NK-92 (cell line): ENCODE measurements around the gene PBX1.

Experiments
- DNase-seq: peaks from one replicate; lab custom pipeline; 2025; ENCODE audit not compliant: unreplicated experiment; lab: John Stamatoyannopoulos, UW

The PBX1 gene

DNA sequence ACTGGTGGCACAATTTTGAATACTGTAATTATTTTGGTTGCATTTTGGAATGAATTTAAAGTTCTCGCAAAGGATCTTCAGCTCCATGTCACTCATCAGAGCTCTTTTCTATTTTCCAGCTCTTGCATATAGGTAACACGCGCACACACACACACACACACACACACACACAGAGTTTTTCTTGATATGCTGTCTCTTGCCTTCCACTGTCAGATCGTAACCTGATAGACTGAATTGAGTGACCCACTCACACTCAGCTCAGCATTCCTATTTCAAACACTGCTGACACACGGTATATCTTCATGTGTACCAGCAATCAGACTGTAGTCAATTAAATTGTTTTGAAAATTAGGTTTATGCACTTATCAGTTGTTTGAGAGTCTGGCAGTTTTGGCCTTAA lies 214.1 kb downstream of the PBX1 start:
- no peak for DNase-seq

DNA sequence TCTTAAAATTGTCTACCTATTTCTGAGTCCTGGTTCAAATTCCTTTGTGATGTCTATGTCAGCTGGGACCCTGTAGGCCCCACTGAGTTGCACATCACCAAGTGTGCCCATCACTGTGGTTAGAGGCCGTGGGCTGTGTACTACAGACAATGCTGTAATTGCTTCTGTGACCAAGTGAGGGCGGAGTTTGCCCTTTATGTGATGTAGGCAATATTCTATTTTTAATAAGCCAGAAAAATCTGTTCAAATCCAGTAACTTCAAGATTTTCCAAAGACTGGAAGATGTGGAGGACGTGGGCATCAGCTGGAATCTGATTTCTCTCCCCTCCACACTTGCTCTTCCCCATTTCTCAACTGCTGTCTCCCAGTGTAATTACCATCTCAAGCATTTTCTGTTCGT lies 215.4 kb downstream of the PBX1 start:
- no peak for DNase-seq

DNA sequence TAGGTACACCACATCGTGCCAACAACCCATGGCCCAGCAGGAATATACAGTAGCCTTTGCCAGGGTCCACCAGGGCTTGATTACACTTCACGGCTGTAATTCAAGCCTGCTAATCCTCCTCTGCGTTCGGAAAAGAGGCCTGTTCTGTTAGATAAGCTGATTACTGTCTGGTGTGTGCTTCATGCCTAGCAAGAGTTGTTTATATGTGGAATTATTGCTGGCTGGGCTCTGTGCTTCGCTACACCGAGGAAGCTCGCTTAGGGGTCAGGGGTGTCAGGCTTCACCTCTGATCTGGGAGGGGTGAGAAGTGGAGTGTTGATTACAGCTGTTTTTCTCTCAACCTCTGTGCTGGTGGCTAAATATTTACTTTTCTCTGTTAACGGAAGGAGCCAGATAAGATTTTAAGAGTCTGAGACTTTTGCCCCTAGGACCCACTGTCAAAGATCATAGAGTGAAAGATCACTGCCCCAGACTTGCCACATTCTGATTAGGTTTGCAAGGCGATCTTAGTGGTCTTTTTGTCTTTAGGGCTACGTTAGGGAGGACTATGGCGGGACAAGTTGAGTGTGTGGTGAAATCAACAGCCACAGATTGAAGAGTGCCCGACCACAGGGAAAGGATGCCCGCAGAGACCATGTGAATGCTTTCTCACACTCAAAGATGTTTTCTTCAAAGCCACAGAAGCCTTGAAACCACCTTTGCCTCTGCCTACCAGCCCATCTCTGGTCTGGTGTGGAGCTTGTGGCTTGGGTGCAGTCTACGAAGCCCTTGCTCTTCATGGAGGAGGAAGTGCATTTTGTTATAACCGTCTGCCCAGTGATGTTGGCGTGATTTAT lies 216.1 kb downstream of the PBX1 start:
- DNase-seq = no peak

- DNase-seq = no peak
Observed at GRCh38 chr1:164777518-164777917, 218.5 kb downstream of the PBX1 start.

DNA sequence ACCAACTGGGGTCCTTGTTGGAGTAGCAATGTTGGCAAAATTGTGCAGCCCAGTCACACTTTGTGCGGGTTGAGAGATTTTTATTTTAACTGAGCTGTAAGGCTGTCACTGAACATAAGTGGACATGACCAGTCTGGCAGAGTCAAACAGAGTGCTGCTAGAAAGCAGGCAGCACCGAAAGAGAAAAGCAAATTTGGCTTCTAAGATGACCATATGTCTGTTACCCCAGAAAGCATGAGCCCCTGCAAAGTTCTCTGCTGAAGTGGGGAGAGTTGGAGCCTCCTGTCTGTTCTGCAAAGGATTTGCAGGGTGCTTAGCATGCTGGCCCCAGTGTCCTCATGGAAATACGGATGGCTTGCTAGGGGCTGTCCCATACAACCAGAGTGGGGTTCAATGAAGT lies 220.4 kb downstream of the PBX1 start:
- no peak for DNase-seq

GRCh38 chr1:164780111-164780812 lies 221.3 kb downstream of the PBX1 start:
- DNase-seq = no peak

GRCh38 chr1:164780863-164781262 lies 221.9 kb downstream of the PBX1 start:
- DNase-seq = no peak

DNA sequence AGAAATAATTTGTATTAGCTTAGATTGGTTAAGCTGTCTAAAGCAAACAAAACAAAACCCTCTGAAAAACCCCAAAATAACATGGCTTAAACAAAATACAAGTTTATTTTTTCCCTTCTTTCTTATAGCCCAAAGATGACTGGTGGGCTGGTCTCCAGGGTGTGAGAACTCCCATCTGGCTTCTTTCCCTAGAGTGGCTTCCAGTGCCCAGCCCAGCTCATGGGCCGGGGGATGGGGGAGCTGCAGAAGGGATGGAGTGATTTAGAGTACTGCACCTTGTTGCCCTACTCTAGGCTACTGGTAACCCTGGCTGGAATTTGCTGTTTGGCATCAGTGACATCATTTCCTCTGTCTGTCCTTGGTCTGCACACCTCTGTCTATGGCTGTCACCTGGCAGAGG lies 223.0 kb downstream of the PBX1 start:
- no peak for DNase-seq

DNA sequence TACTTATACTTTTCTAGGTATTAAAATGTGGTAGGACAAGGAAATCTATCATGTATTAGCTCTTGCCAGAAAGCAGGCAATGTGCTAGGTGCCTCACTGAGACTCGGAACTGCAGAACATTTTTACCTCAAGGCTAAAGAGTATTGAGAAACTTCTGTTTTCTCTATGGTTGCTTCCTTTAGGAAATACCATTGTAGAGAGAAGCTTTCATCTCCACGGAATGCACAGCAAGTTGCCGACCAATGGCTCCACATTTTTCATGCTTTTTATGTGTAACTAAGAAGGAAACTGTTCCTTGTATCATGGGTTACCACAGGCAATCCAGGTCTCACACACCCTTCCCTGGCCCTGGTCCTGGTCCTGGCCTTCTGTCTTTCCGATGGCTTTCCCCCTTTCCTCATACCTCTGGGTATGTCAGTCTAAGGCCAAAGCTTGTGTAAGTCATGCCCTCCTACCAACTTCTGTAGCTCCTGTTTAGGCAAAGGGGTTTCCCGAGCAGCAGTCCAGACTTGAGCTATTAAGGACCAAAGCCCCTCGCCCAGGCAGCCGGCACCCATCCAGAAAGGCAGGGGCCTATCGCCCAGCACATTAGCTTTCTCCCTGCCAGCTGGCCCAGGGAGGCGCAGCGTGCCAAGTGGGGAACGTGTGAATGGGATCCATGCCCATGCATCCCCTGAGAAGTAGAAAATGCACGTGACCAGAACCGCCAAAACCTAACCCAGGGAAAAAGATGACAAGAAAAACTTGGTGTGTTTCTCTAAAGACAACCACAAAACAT lies 225.0 kb downstream of the PBX1 start:
- no peak for DNase-seq

- DNase-seq = no peak
Observed at GRCh38 chr1:164784960-164785359, 226.0 kb downstream of the PBX1 start.

DNA sequence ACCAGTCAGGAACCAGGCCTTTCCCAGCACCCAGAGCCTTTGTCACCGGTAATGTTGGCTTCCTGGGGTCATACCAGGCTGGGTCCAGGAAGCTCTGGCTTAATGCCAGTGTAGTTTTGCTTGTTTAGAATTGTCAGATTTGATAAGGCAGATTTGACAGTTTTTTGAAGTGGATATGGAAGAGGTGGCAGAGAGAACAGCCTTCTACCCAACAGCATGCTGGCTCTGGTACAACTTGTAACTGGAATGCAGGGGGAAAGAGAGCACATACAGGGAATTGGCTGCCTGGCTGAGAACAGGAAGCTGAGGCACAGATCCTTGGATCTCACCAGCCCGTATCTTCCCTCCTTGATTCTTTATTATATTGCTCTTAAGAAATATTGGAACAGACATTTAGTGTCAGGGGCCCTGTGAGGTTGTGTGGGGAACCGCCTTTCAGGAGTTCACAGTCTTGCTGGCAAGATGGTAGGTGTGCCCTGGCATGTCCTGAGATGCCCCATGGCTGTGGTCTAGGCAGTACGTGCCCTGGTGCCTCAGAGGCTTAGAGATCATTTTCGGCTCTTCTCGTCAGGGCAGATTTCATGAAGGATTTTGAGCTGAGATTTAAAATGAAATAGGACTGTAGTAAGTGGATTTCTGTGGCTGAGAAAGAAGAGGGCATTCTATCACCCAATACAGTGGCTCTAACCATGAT lies 227.0 kb downstream of the PBX1 start:
- no peak for DNase-seq

- no peak for DNase-seq
Observed at GRCh38 chr1:164786980-164787833, 228.2 kb downstream of the PBX1 start.

- no peak for DNase-seq
Observed at GRCh38 chr1:164787834-164788231, 228.8 kb downstream of the PBX1 start.

GRCh38 chr1:164790081-164790480 lies 231.1 kb downstream of the PBX1 start:
- DNase-seq = no peak

GRCh38 chr1:164792410-164793004 lies 233.5 kb downstream of the PBX1 start:
- no peak for DNase-seq

- DNase-seq = no peak
Observed at GRCh38 chr1:164794356-164794755, 235.4 kb downstream of the PBX1 start.

DNA sequence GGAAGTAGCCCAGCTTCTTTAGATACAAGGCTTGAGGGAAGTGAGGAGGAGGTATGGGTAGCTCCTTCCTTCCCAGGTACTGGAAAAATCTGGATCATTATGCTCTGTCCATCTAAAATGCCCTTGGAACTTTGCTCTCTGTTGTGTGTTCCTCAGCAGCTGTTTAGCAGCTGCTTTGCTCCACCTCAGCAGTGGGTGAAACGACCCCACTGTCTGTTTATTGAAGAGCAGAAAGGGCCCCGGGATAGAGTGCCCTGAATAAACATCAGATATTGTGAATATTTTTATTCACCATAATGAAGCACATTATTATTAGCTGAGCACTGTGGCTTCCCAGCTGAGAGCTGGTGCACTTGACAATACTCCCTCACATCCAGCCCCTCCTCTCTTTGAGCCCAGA lies 237.9 kb downstream of the PBX1 start:
- DNase-seq = no peak

- no peak for DNase-seq
Observed at GRCh38 chr1:164801246-164801731, 242.3 kb downstream of the PBX1 start.

GRCh38 chr1:164801791-164802502 lies 243.0 kb downstream of the PBX1 start:
- DNase-seq = no peak
